T-helper 2 cell (primary cell): Measurements from ENCODE around the gene ABCG1.

Source experiments
- DNase-seq, 5 experiments: peaks; one replicate each; pipeline versions ENCODE4 v3.0.0 to v3.0.0-alpha.2; 2012 to 2022

Gene ABCG1

DNA sequence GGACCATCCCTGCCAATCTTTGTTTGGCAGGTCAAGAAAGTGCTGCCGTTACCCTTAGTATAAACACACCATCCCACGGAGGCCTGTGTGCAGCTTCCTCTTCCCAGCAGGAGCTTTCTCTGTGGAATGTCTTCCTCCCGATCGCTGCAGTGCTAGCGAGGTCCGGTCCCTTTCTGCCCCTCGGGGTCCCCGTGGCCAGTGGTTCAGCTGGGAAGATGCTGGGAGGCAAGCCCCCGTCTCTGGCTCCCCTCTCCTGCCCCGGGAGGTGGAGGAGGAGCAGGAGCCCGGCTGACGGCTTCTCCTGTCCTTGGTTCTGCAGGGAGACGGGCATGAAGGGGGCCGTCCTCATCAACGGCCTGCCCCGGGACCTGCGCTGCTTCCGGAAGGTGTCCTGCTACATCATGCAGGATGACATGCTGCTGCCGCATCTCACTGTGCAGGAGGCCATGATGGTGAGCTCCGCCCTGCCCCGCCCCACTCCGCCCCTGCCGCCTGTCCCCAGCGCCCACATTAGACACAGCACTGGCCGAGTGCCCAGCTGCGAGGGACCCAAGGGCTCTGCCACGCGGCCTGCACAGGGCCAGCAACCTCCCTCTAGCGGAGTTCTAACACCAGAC lies 54.2 kb downstream of the ABCG1 start:
- DNase-seq, result no peak

DNA sequence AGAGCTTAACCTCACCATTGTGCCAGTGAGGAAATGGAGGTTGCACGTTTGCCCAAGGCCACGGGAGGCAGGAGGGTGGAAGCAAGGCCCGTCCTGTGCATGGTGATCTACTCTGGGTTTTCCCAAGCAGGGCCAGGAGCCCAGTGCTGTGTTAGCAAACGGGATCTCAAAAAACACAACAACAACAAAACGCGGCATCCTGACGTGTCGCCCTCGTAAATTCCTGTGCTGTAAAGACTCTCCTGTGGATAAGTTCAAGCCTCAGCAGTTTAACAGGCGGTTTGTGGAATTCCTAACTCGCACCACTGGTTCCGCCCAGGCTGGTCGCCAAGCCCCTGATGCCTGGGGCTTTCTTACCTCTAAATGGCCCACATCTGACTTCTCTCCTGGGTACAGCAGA lies 57.1 kb downstream of the ABCG1 start:
- DNase-seq, result no peak

DNA sequence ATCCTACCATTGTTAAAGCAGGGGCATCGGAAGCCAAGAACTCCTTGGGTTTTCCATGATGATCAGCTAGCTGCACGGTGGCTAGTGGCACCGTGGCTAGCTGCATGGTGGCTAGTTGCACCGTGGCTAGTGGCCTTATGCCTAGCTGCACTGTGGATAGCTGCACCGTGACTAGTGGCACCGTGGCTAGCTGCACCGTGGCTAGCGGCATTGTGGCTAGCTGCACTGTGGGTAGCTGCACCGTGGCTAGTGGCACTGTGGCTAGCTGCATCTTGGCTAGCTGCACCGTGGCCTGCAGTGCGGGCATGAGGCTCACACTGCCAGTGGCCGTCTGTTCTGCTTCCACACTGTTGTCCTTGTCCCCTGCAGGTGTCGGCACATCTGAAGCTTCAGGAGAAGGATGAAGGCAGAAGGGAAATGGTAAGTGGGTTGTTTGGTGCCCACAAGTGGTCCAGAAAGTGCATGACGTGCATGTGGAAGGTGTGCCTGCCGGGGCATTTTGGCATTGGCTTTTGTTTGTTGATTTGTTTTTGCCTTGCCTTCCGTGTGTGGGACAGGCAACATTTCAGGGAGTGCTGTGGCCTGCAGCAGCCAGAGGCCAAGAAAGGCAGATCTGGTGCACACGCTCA lies 57.7 kb downstream of the ABCG1 start:
- DNase-seq, result no peak

DNA sequence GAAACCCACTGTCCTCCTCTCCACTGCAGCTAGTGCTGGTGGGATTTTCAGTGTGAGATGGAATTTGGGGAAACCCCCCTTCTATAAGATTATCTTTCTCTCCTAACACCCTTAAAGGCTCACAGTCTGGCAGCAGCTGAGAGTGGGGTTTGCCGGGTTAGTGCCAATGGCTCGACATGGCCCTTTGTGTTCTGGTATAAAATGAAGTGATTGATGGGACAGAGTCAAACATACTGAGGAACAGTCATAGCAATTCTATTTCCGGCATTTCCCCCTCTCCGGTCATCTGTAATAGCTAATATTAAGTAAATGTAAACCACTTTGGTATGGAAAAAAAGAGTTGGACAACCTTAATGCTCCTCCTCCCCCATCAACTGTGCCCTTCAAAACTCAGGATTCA lies 58.7 kb downstream of the ABCG1 start:
- DNase-seq, result no peak

DNA sequence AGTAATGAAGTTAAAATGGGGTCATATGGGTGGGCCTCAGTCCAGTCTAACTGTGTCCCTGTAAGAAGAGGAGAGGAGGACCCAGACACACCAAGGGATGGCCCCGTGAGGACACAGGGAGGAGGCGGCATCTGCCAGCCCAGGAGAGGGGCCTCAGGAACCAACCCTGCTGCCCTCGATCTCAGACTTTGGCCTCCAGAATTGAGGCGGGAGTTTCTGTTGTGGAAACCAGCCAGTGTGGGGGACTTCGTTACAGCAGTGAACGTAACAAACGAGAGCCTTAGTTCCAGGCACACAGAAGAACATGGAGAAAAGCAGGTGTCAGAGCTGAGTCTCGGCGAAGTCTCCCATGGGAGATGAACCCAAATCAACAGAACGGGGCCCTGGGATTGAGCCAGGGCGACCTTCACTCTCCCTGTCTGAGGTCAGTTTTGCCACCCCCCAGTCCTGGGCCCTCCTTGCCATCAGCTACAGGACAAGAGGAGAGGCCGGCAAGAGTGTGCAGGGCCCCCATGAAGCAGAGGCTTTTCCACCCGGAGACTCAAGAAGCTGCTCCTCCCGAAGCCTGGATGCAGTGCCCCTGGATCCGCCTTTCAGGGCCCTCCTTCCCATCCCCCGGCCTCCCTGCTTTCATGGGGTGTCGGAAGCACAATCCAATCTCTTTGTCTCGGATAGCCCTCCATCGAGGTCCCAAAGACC lies 59.7 kb downstream of the ABCG1 start:
- DNase-seq, result no peak

DNA sequence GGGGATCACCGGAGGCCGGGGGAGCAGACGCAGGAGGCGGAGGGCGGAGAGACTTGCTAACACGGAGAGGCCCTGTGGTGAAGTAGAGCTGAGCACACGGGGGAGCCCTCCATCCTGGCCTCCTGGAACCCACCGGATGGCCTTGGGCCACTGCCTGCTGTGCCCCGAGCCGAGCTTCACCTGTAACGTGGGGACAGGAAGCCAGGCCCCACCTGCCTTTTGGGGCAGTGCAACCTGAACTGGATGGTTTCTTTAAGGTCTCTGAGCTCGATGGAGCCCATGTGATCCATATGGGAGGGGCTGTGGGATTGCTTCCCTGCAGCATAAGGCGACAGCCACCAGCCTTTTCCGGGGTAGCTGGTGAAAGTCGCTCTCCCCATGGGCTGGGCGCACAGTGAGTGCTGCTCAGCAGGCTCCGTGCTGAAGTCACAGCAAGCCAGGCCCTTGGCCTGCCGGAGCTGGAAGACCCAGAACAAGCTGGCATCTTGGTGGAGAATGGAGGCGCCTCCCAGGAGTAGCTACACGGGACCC lies 60.5 kb downstream of the ABCG1 start:
- no peak for DNase-seq

DNA sequence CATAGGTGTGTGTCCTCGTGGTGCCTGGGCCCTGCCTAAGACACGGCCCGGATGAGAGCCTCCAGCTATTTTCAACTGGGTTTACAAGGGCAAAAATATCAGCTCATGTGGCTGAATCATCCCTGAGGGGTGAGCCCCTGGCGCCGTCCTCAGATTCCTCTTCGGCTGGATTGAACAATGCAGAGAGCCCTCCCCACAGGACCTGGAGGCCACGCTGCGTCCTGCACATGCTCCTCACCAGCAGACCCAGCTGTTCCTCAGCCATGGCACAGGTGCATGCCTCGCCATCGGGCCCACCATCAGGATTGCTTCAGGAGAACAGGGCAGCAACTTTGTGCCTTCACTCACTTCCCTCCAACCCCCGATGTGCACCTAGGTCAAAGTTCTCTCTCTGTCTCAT lies 60.9 kb downstream of the ABCG1 start:
- DNase-seq, result no peak

DNA sequence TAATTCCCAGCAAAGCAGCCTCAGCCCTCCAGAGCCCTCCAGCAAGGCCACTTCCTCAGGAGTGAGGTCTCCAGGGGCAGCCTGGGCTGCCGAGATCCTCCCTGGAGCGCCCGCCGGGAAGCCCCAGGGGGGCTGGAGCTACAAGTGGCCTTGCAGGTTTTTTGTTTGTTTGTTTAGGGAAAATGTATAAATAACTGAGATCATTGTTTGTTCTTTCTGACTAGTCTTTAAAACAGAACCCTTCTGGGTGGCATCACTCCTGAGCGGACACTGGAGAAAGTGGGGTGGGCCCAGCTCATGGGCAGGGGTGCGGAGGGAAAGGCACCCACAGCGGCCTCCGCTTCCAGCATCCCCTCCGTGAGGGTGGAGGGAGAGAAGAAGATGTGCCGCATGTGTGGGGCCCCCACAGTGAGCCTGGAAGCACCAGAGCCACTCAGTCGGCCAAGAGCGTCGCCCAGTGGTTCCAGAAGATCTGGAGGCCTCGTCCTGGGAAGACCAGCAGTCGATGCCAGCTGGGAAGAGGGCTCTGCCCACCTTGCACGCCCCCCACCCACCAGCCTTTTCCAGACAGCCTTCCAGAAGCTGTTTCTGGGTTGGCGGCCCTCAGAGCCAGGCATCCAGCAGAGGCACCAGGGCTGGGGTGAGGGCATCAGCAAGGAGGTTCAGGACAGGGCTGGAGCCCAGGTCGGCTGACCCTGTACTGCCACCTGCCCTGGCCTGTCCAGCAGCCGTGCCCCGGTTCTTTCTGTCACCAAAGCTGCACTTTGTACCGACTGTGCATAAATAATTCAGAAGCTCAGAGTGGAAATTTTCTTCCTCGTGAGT lies 61.6 kb downstream of the ABCG1 start:
- no peak for DNase-seq

DNA sequence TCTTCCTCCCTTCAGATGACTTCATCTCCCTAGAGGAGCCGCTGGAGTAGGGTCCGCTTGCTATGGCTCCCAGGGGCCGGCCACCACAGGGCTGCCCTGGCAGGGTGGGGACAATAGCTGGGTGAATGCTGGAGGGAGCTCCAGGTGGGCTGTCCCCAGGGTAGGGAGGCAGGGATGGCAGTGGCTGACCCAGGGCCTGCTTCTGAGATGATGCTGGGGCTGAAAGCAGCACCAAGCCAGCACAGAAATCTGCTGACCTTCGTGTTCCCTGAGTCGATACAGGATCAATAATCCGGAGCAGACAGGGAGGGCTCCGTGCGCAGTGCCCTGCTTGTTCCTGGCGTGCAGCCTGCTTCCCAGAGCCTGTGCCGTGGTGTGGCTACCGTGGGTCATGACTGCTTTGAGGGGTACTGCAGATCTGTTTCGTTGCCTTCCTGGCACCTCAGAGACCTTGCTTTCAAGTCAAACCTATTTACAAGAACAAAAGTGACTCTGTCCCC lies 62.3 kb downstream of the ABCG1 start:
- DNase-seq, result no peak

DNA sequence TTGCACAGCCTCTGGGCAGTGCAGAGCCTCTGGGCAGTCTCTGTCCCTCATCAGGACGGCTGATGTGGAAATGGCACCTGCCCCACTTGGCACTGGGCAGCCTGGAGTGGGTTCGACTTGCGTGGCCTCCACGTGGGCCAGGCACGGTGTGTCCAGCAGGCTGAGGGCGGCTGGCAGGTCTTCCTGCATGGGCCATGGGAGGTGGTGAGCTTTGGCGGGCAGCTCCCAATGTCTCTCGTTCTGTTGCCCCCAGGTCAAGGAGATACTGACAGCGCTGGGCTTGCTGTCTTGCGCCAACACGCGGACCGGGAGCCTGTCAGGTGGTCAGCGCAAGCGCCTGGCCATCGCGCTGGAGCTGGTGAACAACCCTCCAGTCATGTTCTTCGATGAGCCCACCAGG lies 63.1 kb downstream of the ABCG1 start:
- DNase-seq, result no peak

DNA sequence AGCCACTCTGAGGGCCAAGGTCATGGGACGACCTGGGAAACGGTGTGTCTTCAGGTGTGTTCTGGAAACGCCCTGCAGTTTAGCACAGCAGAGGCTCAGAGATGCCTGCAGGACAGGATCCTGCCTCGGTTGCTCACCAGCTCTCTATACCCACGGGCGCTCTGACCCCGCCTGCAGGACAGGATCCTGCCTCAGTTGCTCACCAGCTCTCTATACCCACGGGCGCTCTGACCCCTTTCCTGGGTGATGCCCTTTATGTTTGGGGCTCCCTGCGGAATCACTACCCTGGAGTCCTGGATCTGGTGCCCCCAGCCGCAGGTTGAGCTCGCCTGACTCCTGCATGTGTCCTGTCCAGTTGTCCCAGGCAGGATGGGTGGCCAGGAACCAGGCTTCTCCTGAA lies 63.8 kb downstream of the ABCG1 start:
- DNase-seq, result no peak

DNA sequence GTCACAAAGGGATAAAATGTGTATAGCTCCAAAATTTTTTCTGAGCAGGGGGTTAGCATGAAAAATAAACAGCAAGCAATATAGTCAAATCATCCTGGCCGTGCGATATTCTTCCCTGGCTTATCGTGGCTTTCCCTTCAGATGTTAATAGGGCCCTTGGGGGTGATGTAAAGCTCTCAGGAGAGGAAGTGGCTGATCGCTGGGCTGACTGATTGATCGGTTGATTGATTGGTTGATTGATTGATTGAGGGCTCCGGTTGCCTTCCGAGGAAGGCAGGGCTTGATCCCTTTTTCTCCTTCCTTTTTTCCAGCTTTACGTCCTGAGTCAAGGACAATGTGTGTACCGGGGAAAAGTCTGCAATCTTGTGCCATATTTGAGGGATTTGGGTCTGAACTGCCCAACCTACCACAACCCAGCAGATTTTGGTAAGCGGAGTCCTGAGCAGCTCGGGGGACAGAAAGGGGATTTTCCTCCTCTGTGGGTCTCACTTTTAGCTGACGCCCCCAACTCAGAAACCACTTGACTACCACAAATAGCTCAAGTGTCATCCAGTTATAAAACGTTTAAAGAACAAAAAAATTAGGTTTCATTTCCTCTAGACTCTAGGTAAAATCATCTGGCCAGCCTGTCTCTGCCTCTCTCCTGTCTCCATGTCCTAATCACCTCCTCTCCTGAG lies 66.8 kb downstream of the ABCG1 start:
- no peak for DNase-seq

DNA sequence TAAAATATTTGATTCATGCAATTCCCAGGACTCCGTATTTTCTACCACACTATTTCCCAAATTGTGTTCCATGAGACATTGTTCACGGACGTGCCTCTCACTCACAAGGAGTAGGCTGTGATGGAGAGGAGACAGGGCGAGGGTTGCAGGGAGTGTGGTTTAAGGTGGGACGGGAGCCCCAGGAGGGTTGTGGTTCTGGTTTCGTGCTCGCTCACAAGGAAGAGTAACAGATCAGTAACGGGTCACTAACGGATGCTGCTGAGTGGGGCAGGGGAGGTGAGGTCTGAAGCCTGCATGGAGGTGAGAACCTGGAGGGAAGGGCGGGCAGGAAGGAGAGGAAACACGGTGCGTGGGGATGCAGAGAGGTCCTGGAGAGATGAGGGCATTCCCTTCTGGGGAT lies 67.5 kb downstream of the ABCG1 start:
- DNase-seq, result no peak

DNA sequence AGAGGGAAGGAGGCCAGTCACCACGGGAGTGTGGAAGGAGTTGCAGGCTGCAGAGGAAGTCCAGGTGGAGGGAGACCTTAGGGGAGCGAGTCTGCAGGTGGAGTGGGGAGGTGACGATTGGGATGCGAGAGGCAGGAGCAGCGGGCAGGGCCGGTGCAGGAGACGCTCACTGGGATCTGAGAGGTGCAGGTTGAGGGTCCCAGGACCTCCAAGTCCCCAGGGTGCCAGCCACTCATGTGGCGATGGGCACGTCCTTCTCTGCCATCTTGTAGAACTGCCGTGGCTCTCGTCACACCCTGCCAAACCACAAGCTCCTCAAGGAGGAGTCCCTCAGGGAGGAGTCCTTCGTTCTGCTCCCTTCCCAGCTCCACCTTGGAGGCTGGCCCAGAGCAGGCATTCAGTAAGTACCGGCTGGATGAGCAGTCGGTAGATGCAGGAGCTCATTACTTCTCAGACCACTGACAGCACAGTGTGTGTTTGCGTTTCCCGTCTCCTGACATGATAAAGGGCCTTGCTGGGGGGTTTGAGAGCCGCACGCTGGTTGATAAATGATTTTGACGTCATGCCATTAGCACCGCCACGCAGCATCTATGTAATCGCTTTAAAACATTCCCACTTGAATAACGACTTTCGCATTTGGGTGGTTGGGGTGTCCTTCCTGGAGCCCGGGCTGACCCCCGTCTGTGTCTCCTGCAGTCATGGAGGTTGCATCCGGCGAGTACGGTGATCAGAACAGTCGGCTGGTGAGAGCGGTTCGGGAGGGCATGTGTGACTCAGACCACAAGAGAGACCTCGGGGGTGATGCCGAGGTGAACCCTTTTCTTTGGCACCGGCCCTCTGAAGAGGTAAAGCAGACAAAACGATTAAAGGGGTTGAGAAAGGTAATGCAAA lies 68.5 kb downstream of the ABCG1 start:
- DNase-seq, result no peak

DNA sequence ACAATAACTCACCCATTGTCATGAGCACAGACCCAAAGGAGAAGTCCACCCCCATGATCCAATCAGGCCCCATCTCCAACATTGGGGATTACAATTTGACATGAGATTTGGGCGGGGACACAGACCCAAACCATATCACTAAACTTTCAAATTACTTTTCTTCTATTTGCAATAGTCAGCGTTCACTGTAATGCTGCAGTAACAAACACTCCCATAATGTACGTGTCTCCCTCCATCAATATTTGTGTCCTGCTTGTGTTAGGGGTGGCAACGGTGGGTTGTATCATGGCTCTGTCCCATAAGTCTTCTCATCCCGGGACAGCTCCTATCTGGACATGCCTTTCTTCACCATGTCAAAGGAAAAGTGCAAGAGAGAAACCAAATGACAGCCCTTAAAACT lies 70.0 kb downstream of the ABCG1 start:
- DNase-seq, result no peak

DNA sequence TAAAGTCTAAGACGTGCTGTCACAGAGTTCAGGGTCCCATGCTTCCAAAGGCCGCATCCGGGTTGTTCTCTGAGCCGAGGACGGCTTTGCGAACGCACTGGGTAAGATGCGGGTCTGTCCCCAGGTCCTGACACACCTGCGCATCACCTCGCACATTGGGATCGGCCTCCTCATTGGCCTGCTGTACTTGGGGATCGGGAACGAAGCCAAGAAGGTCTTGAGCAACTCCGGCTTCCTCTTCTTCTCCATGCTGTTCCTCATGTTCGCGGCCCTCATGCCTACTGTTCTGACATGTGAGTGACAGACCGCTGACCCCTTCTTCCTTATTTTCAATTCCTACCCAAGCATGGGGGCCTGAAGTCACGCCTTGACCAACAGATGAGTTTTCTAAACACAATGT lies 71.0 kb downstream of the ABCG1 start:
- no peak for DNase-seq

DNA sequence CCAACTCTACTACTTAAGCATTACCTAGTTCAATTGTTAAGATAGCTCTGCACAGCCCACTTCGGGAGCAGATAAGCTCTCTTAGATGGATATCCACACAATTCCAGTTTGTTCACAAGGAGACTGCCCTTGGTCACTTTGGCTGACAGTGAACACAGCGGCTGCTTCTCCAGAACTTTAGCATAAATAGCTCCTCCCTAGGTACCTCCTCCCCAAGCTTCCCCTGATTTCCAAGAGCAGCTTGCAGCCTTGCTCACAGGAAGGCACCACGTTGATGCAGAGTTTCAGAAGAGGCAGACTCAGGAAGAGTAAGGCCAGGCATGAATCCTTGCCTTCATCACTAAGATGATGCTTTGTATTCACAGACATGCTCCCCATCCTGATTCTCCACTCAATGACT lies 71.6 kb downstream of the ABCG1 start:
- no peak for DNase-seq

DNA sequence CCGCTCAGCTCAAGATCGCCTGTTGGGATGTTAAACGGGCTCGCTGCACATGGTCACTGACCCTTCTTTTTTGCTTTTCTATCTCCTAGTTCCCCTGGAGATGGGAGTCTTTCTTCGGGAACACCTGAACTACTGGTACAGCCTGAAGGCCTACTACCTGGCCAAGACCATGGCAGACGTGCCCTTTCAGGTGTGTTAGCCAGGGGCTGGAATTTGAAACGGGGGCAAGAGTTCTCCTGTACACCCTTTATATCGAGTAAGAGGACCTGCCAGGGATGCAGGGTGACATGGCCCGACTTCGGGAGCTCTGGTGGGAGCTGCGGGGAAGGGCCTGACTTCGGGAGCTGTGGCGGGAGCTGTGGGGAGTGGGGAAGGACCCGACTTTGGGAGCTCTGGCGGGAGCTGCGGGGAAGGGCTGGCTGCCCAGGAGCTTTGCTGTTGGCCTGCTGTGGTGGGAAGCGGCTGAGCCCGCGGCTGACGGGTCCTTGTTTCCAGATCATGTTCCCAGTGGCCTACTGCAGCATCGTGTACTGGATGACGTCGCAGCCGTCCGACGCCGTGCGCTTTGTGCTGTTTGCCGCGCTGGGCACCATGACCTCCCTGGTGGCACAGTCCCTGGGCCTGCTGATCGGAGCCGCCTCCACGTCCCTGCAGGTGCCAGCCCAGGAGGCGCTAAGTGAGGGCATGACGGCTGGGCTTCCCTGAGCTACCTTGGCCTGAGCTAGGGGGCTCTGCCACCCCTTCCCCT lies 72.2 kb downstream of the ABCG1 start:
- DNase-seq, result no peak

DNA sequence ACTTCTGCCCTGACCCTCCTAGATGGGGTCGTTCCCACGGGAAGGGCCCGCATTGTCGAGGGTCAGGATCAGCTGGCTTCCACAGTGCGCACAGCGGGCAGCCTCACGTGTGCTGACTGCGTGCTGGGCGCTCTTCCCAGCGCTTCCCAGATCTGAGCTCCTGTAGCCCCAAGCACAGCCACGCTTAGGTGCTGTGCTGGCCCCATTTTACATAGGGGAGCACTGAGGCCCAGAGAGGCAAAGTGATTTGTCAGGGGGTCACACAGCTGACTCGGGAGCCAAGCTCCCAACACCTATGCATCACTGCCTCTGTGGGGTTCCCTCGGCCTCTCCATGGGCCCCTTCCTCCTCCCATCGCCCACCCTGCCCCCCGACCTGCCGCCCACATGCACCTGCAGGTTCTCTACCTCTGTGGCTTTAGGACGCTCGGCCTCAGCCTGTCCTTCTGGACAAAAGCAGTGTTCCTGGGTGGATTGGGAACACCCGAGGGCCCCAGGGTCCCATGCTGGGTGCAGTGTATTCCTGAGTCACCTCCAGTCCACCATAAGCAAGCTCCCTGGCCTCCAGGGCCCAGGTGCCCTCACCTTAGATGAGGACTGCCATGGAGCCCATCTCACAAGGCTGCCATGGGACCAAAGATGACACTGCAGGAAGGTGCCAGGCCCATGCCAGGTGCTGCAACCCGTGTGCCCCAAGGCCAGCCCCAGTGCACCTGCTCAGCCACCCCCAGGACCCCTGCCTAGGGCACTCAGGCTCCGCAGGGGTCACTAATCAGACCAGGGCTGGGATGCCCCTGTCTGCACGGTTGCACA lies 73.0 kb downstream of the ABCG1 start:
- DNase-seq, result no peak
